Measurements from ENCODE around the gene GNB3.
"Not testable (repeated sequence)": the region's sequence is repeated elsewhere in the genome, so short reads cannot be mapped to it uniquely, and the experiment has no call there.

GRCh38 chr12:6892683-6893082 lies 52.0 kb downstream of the GNB3 start:
- not testable (repeated sequence) for TF ChIP-seq EZH2 (IDR thresholded peaks at IDR 0.05; ENCODE audit: borderline replicate concordance, low read depth, low read length, severe bottlenecking); CTCF (IDR thresholded peaks at IDR 0.05; ENCODE audit: extremely low read depth in 1 of 2, insufficient read depth in 1 of 2, low read depth in 1 of 2, low read length in 2 of 2); MYC (IDR thresholded peaks at IDR 0.05; ENCODE audit: low read depth, low read length); POLR2A (IDR thresholded peaks at IDR 0.05; ENCODE audit: low read depth, low read length); POLR2AphosphoS5 (IDR thresholded peaks at IDR 0.05; ENCODE audit: insufficient read depth, low read depth, low read length); FOS (IDR thresholded peaks at IDR 0.05; ENCODE audit: borderline replicate concordance, insufficient read depth, low read length)

Data from endothelial cell of umbilical vein (primary cell).